DMS114 treated with DMSO at 0.1 percent for 48 hours (cell line): ENCODE results near the gene LRP10.
"Not testable (repeated sequence)": the region's sequence is repeated elsewhere in the genome, so short reads cannot be mapped to it uniquely, and the experiment has no call there.

Source experiments
- DNase-seq: peaks from one replicate; lab custom pipeline; 2025; ENCODE audit not compliant: unreplicated experiment; lab: John Stamatoyannopoulos, UW

LRP10 gene

GRCh38 chr14:22843123-22843925, 28.2 kb upstream of the LRP10 start:
- no peak for DNase-seq

- no peak for DNase-seq
Measured at GRCh38 chr14:22844221-22845102, 27.1 kb upstream of the LRP10 start.

GRCh38 chr14:22845103-22845394, 26.5 kb upstream of the LRP10 start:
- DNase-seq, result no peak

GRCh38 chr14:22845821-22846625, 25.5 kb upstream of the LRP10 start:
- no peak for DNase-seq

- DNase-seq, result no peak
Measured at GRCh38 chr14:22846811-22847307, 24.7 kb upstream of the LRP10 start.

GRCh38 chr14:22847661-22848341, 23.7 kb upstream of the LRP10 start:
- DNase-seq, result no peak

- DNase-seq, result no peak
Measured at GRCh38 chr14:22848351-22849164, 23.0 kb upstream of the LRP10 start.

GRCh38 chr14:22849212-22849819, 22.2 kb upstream of the LRP10 start:
- DNase-seq, result no peak

GRCh38 chr14:22850944-22851764, 20.4 kb upstream of the LRP10 start:
- DNase-seq, result no peak

GRCh38 chr14:22852178-22852577, 19.4 kb upstream of the LRP10 start:
- not testable (repeated sequence) for DNase-seq

- no peak for DNase-seq
Measured at GRCh38 chr14:22852599-22852939, 19.0 kb upstream of the LRP10 start.

GRCh38 chr14:22852940-22853767, 18.4 kb upstream of the LRP10 start:
- DNase-seq, result peak; percentile 43

GRCh38 chr14:22854296-22854695, 17.2 kb upstream of the LRP10 start:
- DNase-seq, result not testable (repeated sequence)

- DNase-seq, result no peak
Measured at GRCh38 chr14:22854963-22855724, 16.4 kb upstream of the LRP10 start.

GRCh38 chr14:22856428-22856827, 15.1 kb upstream of the LRP10 start:
- DNase-seq, result no peak

- DNase-seq, result not testable (repeated sequence)
Measured at GRCh38 chr14:22860377-22860776, 11.2 kb upstream of the LRP10 start.

- no peak for DNase-seq
Measured at GRCh38 chr14:22861651-22862050, 9.9 kb upstream of the LRP10 start.
